Body of pancreas (tissue), 4 donors: ENCODE results near the gene FLYWCH1.

ENCODE experiments used
- POLR2A ChIP-seq, 3 donors: fragments of 450-650 bp; IDR thresholded peaks; one replicate each; pipeline ENCODE4 v1.6.1; 2016; ENCODE audit warnings: antibody characterized with exemption in 3 of 3, mild to moderate bottlenecking in 2 of 3
- TF ChIP-seq, protein P1 (sequence below), 7 experiments: fragments of 450-650 bp in 4 of 7; fragments of 200-600 bp in 3 of 7; sonication (generic) in 3 of 7; IDR thresholded peaks; one replicate each; pipeline ENCODE4 v1.5.1; 2016 to 2019; ENCODE audit warnings: antibody characterized with exemption in 7 of 7

DNA sequence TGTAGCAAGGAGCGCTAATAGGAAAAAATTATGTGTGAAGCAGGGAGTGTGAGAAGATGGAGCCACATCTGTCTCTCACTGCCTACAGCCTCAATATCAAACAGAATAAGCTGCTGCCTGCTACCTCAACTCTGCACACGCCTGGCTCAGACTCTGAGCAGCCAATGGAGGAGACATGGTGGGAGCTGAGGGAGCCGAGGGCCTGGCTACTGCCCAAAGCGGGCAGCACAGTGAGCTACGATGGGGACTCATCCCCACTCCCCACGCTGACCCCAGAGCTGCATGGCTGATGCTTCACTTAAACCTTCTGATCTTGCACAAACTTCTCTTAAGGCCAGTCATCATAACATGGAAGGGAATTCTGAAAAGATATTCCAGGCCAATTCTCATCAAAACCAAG lies 39.8 kb upstream of the FLYWCH1 start:
- TF ChIP-seq, protein P1, sequence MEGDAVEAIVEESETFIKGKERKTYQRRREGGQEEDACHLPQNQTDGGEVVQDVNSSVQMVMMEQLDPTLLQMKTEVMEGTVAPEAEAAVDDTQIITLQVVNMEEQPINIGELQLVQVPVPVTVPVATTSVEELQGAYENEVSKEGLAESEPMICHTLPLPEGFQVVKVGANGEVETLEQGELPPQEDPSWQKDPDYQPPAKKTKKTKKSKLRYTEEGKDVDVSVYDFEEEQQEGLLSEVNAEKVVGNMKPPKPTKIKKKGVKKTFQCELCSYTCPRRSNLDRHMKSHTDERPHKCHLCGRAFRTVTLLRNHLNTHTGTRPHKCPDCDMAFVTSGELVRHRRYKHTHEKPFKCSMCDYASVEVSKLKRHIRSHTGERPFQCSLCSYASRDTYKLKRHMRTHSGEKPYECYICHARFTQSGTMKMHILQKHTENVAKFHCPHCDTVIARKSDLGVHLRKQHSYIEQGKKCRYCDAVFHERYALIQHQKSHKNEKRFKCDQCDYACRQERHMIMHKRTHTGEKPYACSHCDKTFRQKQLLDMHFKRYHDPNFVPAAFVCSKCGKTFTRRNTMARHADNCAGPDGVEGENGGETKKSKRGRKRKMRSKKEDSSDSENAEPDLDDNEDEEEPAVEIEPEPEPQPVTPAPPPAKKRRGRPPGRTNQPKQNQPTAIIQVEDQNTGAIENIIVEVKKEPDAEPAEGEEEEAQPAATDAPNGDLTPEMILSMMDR (IDR thresholded peaks at IDR 0.05) = no peak
- TF ChIP-seq POLR2A (IDR thresholded peaks at IDR 0.05) = no peak
